Endothelial cell of umbilical vein (primary cell): ENCODE measurements around the gene NDUFS6. TPM values are rescaled to one million over a fixed set of nuclear protein-coding genes. Genes with fewer than 3 reads are reported as not detected.

ENCODE experiments used
- BruUV-seq: library from RNA; stranded (reverse); fragments of 400-500 nt; replicated peaks from 2 replicates; lab custom pipeline; 2021; lab: Mats Ljungman, UMichigan
- CTCF ChIA-PET: fragments of 300-600, 350-600 bp; sonication (Branson Sonifier 250); formaldehyde crosslinking; loops from one replicate; lab custom pipeline; 2021; ENCODE audit warnings: antibody characterized with exemption, inconsistent platforms; lab: Charles Lee
- POLR2A ChIA-PET: fragments of 300-600, 350-600 bp; sonication (Branson Sonifier 250); formaldehyde crosslinking; loops from one replicate; lab custom pipeline; 2021; ENCODE audit warnings: antibody characterized with exemption, inconsistent platforms; lab: Charles Lee
- DNase-seq: peaks from one replicate; pipeline ENCODE4 v3.0.0-alpha.2; 2011; ENCODE audit warnings: low read depth, low spot score
- FAIRE-seq: peaks from 2 replicates; lab custom pipeline; 2011; peaks lifted over from hg19 to GRCh38; lab: Jason Lieb, UNC
- H2AFZ ChIP-seq: 2 replicates; pipeline ENCODE4 v1.6.0; 2012; ENCODE audit warnings: low read depth, low read length, control low read depth, inconsistent platforms
- H3K27ac ChIP-seq: 2 replicates; pipeline ENCODE4 v1.5.1; 2011; ENCODE audit warnings: low read depth, mild to moderate bottlenecking, control low read depth, low read length, moderate library complexity; ENCODE audit not compliant: insufficient read depth
- H3K27me3 ChIP-seq, 2 experiments: 2 replicates each; pipeline versions ENCODE4 v1.6.0 to v1.6.1; 2011; ENCODE audit warnings: low read length in 2 of 2, mixed read lengths in 1 of 2; ENCODE audit not compliant: control insufficient read depth in 2 of 2, insufficient read depth in 2 of 2
- H3K36me3 ChIP-seq, 2 experiments: 2 replicates in 1 of 2; 3 replicates in 1 of 2; pipeline ENCODE4 v1.5.1; 2011; ENCODE audit warnings: low read length in 2 of 2, mild to moderate bottlenecking in 1 of 2, moderate library complexity in 1 of 2; ENCODE audit not compliant: control insufficient read depth in 2 of 2, insufficient read depth in 2 of 2; ENCODE audit errors: extremely low read depth in 1 of 2
- H3K4me1 ChIP-seq: 3 replicates; pipeline ENCODE4 v1.5.1; 2011; ENCODE audit warnings: mild to moderate bottlenecking, low read length; ENCODE audit not compliant: control insufficient read depth, insufficient read depth; ENCODE audit errors: extremely low read depth
- H3K4me2 ChIP-seq: 2 replicates; pipeline ENCODE4 v1.6.1; 2011; ENCODE audit warnings: low read length, control low read depth, mixed read lengths; ENCODE audit not compliant: insufficient read depth
- H3K4me3 ChIP-seq, 3 experiments: fragments of 200-600 bp in 1 of 3; sonication (generic), shearing (Covaris generic) in 1 of 3; replicated peaks in 1 of 3; 2 replicates each; pipeline ENCODE4 v1.5.1; 2011 to 2016; ENCODE audit warnings: control low read depth in 3 of 3, low read length in 3 of 3, mild to moderate bottlenecking in 2 of 3, inconsistent platforms in 1 of 3, low read depth in 1 of 3, moderate library complexity in 1 of 3; ENCODE audit not compliant: insufficient read depth in 1 of 3
- H3K79me2 ChIP-seq: 2 replicates; pipeline ENCODE4 v1.6.0; 2012; ENCODE audit warnings: low read length, inconsistent platforms; ENCODE audit not compliant: control insufficient read depth, insufficient read depth
- H3K9ac ChIP-seq: replicated peaks from 2 replicates; pipeline ENCODE3; 2011; ENCODE audit warnings: low read length, control low read depth; ENCODE audit not compliant: insufficient read depth; ENCODE audit errors: extremely low read depth
- H3K9me1 ChIP-seq: replicated peaks from 3 replicates; pipeline ENCODE4 v1.6.0; 2011; ENCODE audit warnings: mild to moderate bottlenecking, low read length; ENCODE audit not compliant: control insufficient read depth, insufficient read depth; ENCODE audit errors: extremely low read depth
- H3K9me3 ChIP-seq: replicated peaks from 2 replicates; pipeline ENCODE4 v1.5.1; 2012; ENCODE audit warnings: low read length, inconsistent platforms; ENCODE audit not compliant: control insufficient read depth, insufficient read depth
- H4K20me1 ChIP-seq: replicated peaks from 2 replicates; pipeline ENCODE3; 2011; ENCODE audit warnings: mild to moderate bottlenecking, low read length; ENCODE audit not compliant: control insufficient read depth, insufficient read depth; ENCODE audit errors: extremely low read depth
- EZH2 ChIP-seq: IDR thresholded peaks from 2 replicates; pipeline ENCODE4 v1.6.1; 2012; ENCODE audit warnings: borderline replicate concordance, low read depth, mild to moderate bottlenecking, moderate library complexity, low read length, inconsistent platforms; ENCODE audit not compliant: severe bottlenecking
- FOS ChIP-seq: IDR thresholded peaks from 2 replicates; pipeline ENCODE4 v1.6.1; 2011; ENCODE audit warnings: mild to moderate bottlenecking, low read length, moderate library complexity, borderline replicate concordance; ENCODE audit not compliant: insufficient read depth
- GATA2 ChIP-seq: IDR thresholded peaks from 2 replicates; pipeline ENCODE4 v1.7.0; 2011; ENCODE audit warnings: low read depth, mild to moderate bottlenecking, moderate library complexity, mixed read lengths, low read length; ENCODE audit not compliant: insufficient read length, insufficient read depth
- JUN ChIP-seq: IDR thresholded peaks from 2 replicates; pipeline ENCODE4 v1.6.1; 2011; ENCODE audit warnings: borderline replicate concordance, low read depth; ENCODE audit not compliant: insufficient read length, insufficient read depth
- MYC ChIP-seq: IDR thresholded peaks from one replicate; pipeline ENCODE4 v1.6.1; 2011; ENCODE audit warnings: mild to moderate bottlenecking, low read depth, low read length
- POLR2A ChIP-seq: IDR thresholded peaks from 2 replicates; pipeline ENCODE4 v1.6.1; 2012; ENCODE audit warnings: low read depth, mild to moderate bottlenecking, control low read depth, low read length
- POLR2AphosphoS5 ChIP-seq: IDR thresholded peaks from 2 replicates; pipeline ENCODE4 v1.6.1; 2012; ENCODE audit warnings: low read depth, mild to moderate bottlenecking, control low read depth, low read length, moderate library complexity; ENCODE audit not compliant: insufficient read depth
- dilution Hi-C: fragments of 300-500 bp; cut with MboI; formaldehyde crosslinking; loops from one replicate; pipeline ENCODE4 v1.15.0; 2019; ENCODE audit warnings: low sequenced_read_pairs; ENCODE audit not compliant: extremely low pct_ligation_motif_present
- intact Hi-C: fragments of 100-400 bp; cut with micrococcal nuclease; formaldehyde crosslinking; loops from one replicate; pipeline ENCODE4 v1.10.0; 2022
- polyA plus RNA-seq, 4 experiments: library from polyadenylated mRNA; depleted of rRNA in 3 of 4; stranded (reverse) in 3 of 4; unstranded in 1 of 4; fragments of >200 nt; gene quantifications; 2 replicates each; pipeline versions ENCODE4 v1.2.1 to v1.2.3, GENCODE V29; 2011 to 2012; ENCODE audit warnings: missing spikeins in 1 of 4
- total RNA-seq: library from RNA; stranded (reverse); gene quantifications from 2 replicates; pipeline ENCODE4 v1.2.3, GENCODE V29; 2021
- TF ChIP-seq, protein P1 (sequence below), 2 donors: IDR thresholded peaks; 1 replicate in 1 of 2; 2 replicates in 1 of 2; pipeline ENCODE4 v1.5.1; 2011; ENCODE audit warnings: low read length in 2 of 2, mild to moderate bottlenecking in 2 of 2, moderate library complexity in 2 of 2, control low read depth in 1 of 2, inconsistent platforms in 1 of 2, low read depth in 1 of 2; ENCODE audit not compliant: insufficient read depth in 1 of 2; ENCODE audit errors: extremely low read depth in 1 of 2
- TF ChIP-seq, protein P2 (sequence below): IDR thresholded peaks from 2 replicates; pipeline ENCODE4 v1.6.1; 2011; ENCODE audit not compliant: insufficient read depth, insufficient read length

Gene NDUFS6
- total and polyA plus RNA-seq, 2 donors (not counting 3 experiments of a cell fraction or from before 2014, with no cell fraction given): 42.5 to 127 TPM

DNA sequence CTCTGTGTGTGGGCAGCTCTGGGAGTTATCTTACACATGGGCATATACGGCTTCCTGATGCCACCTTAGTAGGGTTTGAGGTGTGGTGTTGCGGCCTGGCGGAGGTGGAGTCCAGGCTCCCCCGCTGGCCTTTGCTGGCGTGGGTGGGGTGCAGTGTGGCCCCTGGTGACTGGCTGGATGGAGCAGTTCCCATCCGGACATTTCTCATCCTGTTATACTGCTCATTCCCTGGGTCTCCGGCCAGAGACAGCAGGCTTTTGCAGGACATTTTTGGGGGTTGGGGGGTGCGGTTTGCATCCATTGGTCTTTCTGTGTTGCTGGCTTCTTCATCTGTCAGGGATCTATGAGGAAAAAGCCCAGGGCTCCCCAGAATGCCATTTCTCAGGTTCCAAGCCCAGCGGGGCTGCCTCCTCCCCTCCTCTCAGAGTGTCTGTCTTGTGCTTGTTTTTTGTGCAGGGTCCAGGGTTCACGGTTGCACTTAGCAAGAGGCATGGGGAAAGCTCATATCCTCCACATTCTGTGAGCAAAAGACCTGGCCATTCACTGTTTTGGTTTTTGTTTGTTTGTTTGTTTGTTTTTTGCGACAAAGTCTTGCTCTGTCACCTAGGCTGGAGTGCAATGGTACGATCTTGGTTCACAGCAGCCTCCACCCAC is 22.3 kb downstream of the NDUFS6 start:
- Histone ChIP-seq H3K4me3 (no peak overlapping the region), H3K9me3 (no peaks in the 10 kb centered on the region), H3K4me2 (no peak overlapping the region), H3K9ac (no peak overlapping the region), H3K79me2 (no peaks in the 10 kb centered on the region), H3K27ac (no peak overlapping the region), H3K36me3 (peaks cover 0 to 12% of the 10 kb centered on the region in 2 experiments), H4K20me1 (no peaks in the 10 kb centered on the region), H3K4me1 (no peaks in the 10 kb centered on the region), H2AFZ (no peak overlapping the region), H3K27me3 (no peaks in the 10 kb centered on the region), H3K9me1 (no peaks in the 10 kb centered on the region)
- ChIA-PET POLR2A (no interaction called here), CTCF (interaction anchor here (1.0 kb wide), 1 partner anchor 13 kb away, joined by 3 read pairs; no protein-coding TSS in a partner anchor)
- no TSS peak for BruUV-seq
- dilution Hi-C loops: no loop called here
- intact Hi-C loops: no loop called here
- FAIRE-seq: no peak
- no peak for TF ChIP-seq MYC
- no peak for TF ChIP-seq POLR2AphosphoS5
- DNase-seq: no peak

GRCh38 chr5:1824109-1824821 is 23.1 kb downstream of the NDUFS6 start:
- intact Hi-C loops (no loop called here), dilution Hi-C loops (no loop called here)
- Histone ChIP-seq H3K79me2 (no peaks in the 10 kb centered on the region), H2AFZ (no peak overlapping the region), H4K20me1 (no peaks in the 10 kb centered on the region), H3K4me2 (no peak overlapping the region), H3K9me1 (no peaks in the 10 kb centered on the region), H3K4me1 (no peaks in the 10 kb centered on the region), H3K9me3 (no peaks in the 10 kb centered on the region), H3K9ac (no peak overlapping the region), H3K27me3 (no peaks in the 10 kb centered on the region), H3K36me3 (peaks cover 0 to 12% of the 10 kb centered on the region in 2 experiments), H3K27ac (no peak overlapping the region), H3K4me3 (no peak overlapping the region)
- ChIA-PET CTCF (interaction anchor here (1.0 kb wide), 1 partner anchor 14 kb away, joined by 3 read pairs; no protein-coding TSS in a partner anchor), POLR2A (no interaction called here)
- DNase-seq: no peak
- no peak for FAIRE-seq
- BruUV-seq: no TSS peak
- TF ChIP-seq GATA2 (no peak), FOS (no peak), EZH2 (no peak), POLR2AphosphoS5 (no peak), MYC (no peak), JUN (no peak), POLR2A (no peak)
- TF ChIP-seq, protein P1, sequence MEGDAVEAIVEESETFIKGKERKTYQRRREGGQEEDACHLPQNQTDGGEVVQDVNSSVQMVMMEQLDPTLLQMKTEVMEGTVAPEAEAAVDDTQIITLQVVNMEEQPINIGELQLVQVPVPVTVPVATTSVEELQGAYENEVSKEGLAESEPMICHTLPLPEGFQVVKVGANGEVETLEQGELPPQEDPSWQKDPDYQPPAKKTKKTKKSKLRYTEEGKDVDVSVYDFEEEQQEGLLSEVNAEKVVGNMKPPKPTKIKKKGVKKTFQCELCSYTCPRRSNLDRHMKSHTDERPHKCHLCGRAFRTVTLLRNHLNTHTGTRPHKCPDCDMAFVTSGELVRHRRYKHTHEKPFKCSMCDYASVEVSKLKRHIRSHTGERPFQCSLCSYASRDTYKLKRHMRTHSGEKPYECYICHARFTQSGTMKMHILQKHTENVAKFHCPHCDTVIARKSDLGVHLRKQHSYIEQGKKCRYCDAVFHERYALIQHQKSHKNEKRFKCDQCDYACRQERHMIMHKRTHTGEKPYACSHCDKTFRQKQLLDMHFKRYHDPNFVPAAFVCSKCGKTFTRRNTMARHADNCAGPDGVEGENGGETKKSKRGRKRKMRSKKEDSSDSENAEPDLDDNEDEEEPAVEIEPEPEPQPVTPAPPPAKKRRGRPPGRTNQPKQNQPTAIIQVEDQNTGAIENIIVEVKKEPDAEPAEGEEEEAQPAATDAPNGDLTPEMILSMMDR (IDR thresholded peaks at IDR 0.05; ENCODE audit: extremely low read depth in 1 of 2, insufficient read depth in 1 of 2, low read depth in 1 of 2, low read length in 2 of 2): no peak
- TF ChIP-seq, protein P2, sequence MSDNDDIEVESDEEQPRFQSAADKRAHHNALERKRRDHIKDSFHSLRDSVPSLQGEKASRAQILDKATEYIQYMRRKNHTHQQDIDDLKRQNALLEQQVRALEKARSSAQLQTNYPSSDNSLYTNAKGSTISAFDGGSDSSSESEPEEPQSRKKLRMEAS: no peak
